ENCODE results near the gene ABHD18.
A peak's percentile ranks its signal among the peaks of the same experiment; 100 is the strongest.
"Not testable (repeated sequence)": the region's sequence is repeated elsewhere in the genome, so short reads cannot be mapped to it uniquely, and the experiment has no call there.

Gene ABHD18

DNA sequence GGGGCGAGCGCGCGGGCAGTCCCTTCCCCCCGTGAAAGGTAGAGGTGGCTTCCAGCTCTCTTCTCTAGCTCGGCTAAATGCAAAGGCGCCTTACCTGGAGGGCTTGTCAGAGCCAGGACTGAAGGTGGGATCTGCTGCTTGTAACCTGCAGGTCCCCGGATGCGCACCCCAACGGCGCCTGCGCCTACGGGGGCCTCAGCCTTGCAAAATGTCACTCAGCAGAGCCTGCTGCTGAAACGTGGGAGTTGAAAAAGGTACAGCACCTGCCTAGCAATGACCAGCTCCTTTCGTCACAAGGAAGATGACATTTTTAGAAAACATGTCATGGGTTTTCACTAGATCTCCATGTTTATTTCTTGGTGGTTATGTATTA lies 583 bp downstream of the ABHD18 start:
- DNase-seq (ENCODE audit: low read depth in 1 of 2, low spot score in 1 of 2): peak; percentile 33 to 63
- in situ Hi-C loops (cut with HindIII; ENCODE audit: low pct_unique_long_range_greater_than_20kb, low sequenced_read_pairs): no loop called here
- TF ChIP-seq JUND (IDR thresholded peaks at IDR 0.05; ENCODE audit: low read depth): no peak

DNA sequence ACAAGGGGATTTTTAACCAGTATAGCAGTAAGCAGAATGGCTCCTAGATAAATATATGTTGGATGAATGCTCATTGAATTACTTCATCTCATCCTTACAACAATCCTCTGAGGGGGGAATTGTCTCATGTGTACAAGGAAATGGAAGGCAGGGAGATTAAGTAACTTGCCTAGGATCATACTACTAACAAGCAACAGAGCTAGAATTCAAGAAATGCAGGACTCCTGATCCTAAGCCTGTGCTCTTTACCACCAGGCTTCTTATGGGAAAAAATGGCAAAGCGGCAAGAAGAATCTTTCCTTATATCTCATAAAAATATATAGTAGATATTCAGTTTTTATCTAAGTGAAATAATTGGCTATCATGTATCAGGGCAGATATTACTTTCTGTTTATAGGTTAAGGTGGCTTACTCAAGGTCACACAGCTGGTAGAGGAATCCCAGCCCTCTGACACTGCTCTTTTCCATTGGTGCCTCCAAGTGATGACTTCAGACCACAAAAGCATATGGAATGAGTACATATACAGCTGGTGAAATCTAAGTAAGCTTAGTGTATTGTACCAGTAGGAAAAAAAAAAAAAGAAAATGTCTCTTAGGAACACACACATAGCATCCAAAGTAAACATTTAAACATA lies 2.1 kb downstream of the ABHD18 start:
- in situ Hi-C loops (cut with HindIII; ENCODE audit: low pct_unique_long_range_greater_than_20kb, low sequenced_read_pairs): no loop called here
- no peak for TF ChIP-seq JUND (IDR thresholded peaks at IDR 0.05; ENCODE audit: low read depth)
- no peak for DNase-seq (ENCODE audit: low read depth in 1 of 2, low spot score in 1 of 2)

DNA sequence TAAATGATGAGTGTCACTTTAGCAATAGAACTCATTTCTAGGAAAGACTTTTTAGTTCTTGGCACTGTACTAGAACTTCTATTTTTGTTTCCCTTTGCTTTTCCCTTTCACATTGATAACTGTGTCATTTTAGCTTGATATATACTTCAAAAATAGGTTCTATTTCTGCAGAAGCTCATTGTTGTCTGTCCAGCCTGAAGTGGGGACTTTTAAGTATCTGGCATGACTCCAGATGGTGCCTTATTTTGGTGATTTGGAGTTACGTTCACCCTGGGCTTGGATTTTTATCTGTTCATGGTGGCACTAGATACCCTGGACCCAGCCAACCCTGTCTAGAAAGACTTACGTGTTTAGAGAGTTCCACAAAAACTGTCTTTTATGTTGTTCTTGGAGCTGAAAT lies 3.4 kb downstream of the ABHD18 start:
- in situ Hi-C loops (cut with HindIII; ENCODE audit: low pct_unique_long_range_greater_than_20kb, low sequenced_read_pairs): no loop called here
- DNase-seq (ENCODE audit: low read depth in 1 of 2, low spot score in 1 of 2): no peak
- no peak for TF ChIP-seq JUND (IDR thresholded peaks at IDR 0.05; ENCODE audit: low read depth)

DNA sequence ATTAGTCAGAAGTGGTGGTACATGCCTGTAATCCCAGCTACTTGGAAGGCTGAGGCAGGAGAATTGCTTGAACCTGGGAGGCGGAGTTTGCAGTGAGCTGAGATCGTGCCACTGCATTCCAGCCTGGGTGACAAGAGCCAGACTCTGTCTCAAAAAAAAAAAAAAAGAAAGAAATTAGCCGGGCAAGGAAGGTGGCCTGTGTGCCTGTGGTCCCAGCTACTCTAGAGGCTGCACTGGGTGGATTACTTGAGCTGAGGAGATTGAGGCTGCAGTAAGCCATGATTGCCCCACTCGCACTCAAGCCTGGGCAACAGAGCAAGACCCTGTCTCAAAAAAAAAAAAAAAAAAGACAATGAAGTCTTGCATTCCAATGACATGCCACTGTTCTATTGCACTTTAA lies 5.7 kb downstream of the ABHD18 start:
- DNase-seq (ENCODE audit: low read depth in 1 of 2, low spot score in 1 of 2); in situ Hi-C loops (cut with HindIII; ENCODE audit: low pct_unique_long_range_greater_than_20kb, low sequenced_read_pairs): not testable (repeated sequence)

DNA sequence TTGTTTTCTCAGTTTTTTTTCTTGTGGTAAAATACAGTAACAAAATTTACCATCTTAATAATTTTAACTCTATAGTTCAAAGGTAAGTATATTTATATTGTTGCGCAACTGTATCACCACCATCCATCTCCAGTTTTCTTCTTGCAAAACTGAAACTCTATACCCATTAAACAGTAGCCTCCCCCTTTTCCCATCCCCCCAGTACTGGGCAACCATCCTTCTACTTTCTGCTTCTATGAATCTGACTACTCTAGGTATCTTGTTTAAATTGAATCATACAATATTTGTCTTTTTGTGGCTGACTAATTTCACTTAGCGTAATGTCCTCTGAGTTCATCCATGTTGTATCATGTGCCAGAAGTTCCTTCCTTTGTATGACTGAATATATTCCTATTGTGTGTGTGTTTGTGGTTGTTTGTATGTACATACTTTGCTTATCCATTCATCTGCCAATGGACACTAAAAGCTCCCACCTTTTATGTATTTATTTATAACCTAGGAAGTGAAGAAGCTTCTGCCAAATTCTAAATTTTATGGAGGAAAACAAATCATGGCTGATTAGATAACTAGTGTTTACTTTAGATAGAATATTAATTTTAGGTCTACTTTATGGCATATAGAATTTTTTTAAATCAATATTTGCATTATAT lies 10.0 kb downstream of the ABHD18 start:
- TF ChIP-seq JUND (IDR thresholded peaks at IDR 0.05; ENCODE audit: low read depth): no peak
- DNase-seq (ENCODE audit: low read depth in 1 of 2, low spot score in 1 of 2): peak in 1 of 2 experiments; percentile 43
- in situ Hi-C loops (cut with HindIII; ENCODE audit: low pct_unique_long_range_greater_than_20kb, low sequenced_read_pairs): no loop called here

DNA sequence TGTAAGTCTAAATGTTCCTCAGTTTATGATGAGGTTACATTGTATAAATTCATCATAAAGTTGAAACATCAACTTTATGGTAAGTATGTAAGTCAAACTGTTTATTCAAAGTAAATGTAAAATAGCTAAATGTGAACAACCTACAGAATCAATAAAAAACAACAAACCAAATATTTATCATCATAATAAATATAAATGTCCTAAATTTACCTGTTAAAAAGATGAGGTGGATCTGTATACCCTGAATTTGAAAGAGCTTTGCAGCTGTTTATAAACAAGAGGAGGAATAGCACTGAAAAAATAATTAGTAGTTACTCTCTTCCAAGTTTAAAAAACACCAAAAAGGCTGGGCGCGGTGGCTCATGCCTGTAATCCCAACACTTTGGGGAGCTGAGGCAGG lies 13.7 kb downstream of the ABHD18 start:
- no peak for TF ChIP-seq JUND (IDR thresholded peaks at IDR 0.05; ENCODE audit: low read depth)
- DNase-seq (ENCODE audit: low read depth in 1 of 2, low spot score in 1 of 2): no peak
- in situ Hi-C loops (cut with HindIII; ENCODE audit: low pct_unique_long_range_greater_than_20kb, low sequenced_read_pairs): no loop called here

DNA sequence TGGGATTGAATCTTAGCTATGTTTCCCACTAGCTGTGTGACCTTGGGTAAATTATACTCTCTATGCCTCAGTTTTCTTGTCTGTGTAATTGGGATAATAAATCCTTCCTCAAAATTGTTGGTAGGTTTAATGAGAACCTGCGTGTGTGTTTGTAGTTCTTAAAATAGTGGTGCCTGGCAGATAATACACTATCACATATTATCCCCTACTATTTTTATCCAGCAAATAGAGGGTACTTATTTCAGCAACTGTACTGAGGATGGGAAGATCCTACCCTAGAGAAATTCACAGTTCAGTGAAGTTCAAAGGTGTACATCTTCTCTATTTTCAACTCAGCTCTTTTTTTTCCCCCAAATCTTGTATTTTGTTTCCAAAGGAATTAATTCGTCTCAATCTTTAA lies 17.2 kb downstream of the ABHD18 start:
- no peak for DNase-seq (ENCODE audit: low read depth in 1 of 2, low spot score in 1 of 2)
- in situ Hi-C loops (cut with HindIII; ENCODE audit: low pct_unique_long_range_greater_than_20kb, low sequenced_read_pairs): no loop called here

DNA sequence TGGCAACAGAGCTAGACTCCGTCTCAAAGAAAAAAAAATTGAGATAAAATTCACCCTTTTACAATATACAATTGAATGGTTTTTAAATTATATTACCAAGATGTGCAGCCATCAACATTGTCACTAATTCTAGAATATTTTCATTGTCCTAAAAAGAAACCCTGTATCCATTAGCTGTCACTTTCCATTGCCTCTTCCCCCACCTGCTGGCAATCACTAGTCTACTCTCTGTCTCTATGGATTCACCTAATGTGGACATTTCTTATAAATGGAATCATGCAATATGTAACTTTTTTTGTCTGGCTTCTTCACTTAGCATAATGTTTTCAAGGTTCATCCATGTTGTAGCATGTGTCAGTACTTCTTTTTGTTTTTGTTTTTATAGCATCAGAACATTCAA lies 20.8 kb downstream of the ABHD18 start:
- DNase-seq (ENCODE audit: low read depth in 1 of 2, low spot score in 1 of 2): peak in 1 of 2 experiments; percentile 10
- no peak for TF ChIP-seq JUND (IDR thresholded peaks at IDR 0.05; ENCODE audit: low read depth)
- in situ Hi-C loops (cut with HindIII; ENCODE audit: low pct_unique_long_range_greater_than_20kb, low sequenced_read_pairs): no loop called here

More for the DNA sequence above, 17.2 kb downstream of the ABHD18 start:
- no peak for TF ChIP-seq JUND (IDR thresholded peaks at IDR 0.05; ENCODE audit: low read depth)

DNA sequence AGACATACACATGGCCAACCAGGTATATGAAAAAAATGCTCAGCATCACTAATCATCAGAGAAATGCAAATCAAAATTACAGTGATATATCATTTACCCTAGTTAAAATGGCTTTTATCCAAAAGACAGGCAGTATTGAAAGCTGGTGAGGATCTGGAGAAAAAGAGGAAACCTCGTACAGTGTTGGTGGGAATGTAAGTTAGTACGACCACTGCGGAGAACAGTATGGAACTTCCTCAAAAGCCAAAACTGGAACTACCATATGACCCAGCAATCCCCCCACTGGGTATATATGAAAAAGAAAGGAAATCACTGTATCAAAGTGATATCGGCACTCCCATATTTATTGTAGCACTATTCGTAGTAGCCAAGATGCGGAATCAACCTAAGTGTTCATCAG lies 23.4 kb downstream of the ABHD18 start:
- in situ Hi-C loops (cut with HindIII; ENCODE audit: low pct_unique_long_range_greater_than_20kb, low sequenced_read_pairs): no loop called here
- TF ChIP-seq JUND (IDR thresholded peaks at IDR 0.05; ENCODE audit: low read depth): no peak
- no peak for DNase-seq (ENCODE audit: low read depth in 1 of 2, low spot score in 1 of 2)

DNA sequence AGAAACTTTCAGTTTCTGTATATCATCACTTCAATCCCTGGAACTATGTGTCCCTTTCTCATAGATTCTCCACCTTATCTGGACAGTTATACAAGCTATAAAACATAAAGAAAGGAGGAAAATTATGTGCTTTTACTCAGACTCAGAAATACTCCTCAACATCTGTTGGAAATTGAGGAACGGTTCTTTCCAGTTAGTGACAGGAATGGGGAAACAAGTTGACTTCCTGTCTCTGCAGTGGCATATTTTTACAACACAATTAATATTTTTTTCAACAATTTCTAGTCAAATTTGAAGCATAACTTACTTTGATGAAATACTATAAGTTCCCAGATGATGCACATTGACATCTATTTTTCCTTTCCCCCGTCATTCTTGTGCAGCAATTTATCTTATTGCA lies 27.9 kb downstream of the ABHD18 start:
- no peak for DNase-seq (ENCODE audit: low read depth in 1 of 2, low spot score in 1 of 2)
- TF ChIP-seq JUND (IDR thresholded peaks at IDR 0.05; ENCODE audit: low read depth): no peak
- in situ Hi-C loops (cut with HindIII; ENCODE audit: low pct_unique_long_range_greater_than_20kb, low sequenced_read_pairs): no loop called here

DNA sequence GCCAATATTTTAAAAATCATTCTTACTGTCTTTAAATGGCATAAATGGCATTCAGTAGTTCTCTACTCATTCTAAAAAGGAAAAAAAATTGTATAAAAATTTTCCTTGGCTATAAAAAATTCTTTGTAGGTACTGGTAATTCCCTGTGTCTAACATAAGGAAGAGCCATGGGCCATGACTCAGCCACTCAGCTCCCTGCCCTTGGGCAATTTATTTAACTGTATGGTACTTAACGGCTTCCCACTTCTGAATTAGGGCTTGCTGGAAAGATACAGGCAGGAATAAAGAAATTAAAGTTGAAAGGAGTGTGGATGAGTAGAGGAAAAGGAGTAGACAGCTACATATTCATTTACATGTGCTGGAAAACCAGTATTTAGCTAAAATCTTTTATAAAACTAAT lies 30.6 kb downstream of the ABHD18 start:
- in situ Hi-C loops (cut with HindIII; ENCODE audit: low pct_unique_long_range_greater_than_20kb, low sequenced_read_pairs): no loop called here
- DNase-seq (ENCODE audit: low read depth in 1 of 2, low spot score in 1 of 2): peak in 1 of 2 experiments; percentile 9
- no peak for TF ChIP-seq JUND (IDR thresholded peaks at IDR 0.05; ENCODE audit: low read depth)

DNA sequence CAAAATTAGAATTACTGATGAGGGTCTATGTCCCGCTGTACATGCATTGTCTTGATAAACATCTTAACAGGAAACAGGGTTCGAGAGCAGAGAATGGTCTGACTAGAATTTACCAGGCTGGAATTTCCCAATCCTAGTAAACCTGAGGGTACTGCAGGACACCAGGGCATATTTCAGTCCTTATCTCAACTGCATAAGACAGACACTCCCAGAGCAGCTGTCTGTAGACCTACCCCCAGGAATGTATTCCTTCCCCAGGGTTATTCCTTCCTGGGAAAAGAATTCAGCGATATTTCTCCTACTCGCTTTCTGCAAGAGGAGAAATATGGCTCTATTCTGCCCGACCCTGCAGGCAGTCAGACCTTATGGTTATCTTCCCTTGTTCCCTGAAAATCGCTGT lies 31.3 kb downstream of the ABHD18 start:
- in situ Hi-C loops (cut with HindIII; ENCODE audit: low pct_unique_long_range_greater_than_20kb, low sequenced_read_pairs); DNase-seq (ENCODE audit: low read depth in 1 of 2, low spot score in 1 of 2): not testable (repeated sequence)

DNA sequence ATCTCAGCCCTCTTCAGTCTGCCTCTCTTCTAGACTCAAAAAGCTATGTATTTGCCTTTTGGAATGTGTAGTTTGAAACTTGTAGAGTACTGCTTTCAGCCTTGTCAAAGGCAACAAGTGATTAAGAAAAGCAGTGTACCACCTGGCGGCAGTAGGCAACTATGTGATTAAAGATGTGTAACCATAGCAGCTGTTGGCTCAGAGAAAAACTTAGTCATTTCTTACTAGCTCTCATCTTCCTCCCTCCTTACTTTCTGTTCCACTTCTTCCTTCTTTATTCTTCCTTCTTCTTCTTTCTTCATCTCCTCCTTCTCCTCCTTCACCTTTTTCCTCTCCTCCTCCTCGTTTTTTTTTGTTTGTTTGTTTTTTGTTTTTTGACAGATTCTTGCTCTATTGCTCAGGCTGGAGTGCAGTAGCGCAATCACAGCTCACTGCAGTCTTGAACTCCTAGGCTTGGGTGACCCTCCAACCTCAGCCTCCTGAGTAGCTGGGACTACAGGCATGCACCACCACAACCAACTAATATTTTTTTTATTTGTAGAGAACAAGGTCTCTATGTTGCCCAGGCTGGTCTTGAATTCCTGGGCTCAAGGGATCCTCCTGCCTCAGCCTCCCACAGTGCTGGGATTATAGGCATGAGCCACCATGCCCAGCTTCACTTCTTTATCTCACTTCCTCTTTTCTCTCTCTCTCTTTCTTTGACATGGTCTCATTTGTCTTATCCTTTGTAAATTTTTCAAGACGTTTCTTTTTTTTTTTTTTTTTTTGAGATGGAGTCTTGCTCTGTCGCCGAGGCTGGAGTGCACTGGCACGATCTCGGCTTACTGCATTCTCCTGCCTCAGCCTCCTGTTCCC lies 32.6 kb downstream of the ABHD18 start:
- in situ Hi-C loops (cut with HindIII; ENCODE audit: low pct_unique_long_range_greater_than_20kb, low sequenced_read_pairs): no loop called here
- no peak for TF ChIP-seq JUND (IDR thresholded peaks at IDR 0.05; ENCODE audit: low read depth)
- peak in 1 of 2 experiments; percentile 1 for DNase-seq (ENCODE audit: low read depth in 1 of 2, low spot score in 1 of 2)
